ENCODE measurements around the gene CHST11.

GRCh38 chr12:104568487-104568868, 111.7 kb downstream of the CHST11 start:
- TF ChIP-seq EP300 (IDR thresholded peaks at IDR 0.05) (no peak), POLR2A (IDR thresholded peaks at IDR 0.05) (no peak)
- TF ChIP-seq, protein P1, sequence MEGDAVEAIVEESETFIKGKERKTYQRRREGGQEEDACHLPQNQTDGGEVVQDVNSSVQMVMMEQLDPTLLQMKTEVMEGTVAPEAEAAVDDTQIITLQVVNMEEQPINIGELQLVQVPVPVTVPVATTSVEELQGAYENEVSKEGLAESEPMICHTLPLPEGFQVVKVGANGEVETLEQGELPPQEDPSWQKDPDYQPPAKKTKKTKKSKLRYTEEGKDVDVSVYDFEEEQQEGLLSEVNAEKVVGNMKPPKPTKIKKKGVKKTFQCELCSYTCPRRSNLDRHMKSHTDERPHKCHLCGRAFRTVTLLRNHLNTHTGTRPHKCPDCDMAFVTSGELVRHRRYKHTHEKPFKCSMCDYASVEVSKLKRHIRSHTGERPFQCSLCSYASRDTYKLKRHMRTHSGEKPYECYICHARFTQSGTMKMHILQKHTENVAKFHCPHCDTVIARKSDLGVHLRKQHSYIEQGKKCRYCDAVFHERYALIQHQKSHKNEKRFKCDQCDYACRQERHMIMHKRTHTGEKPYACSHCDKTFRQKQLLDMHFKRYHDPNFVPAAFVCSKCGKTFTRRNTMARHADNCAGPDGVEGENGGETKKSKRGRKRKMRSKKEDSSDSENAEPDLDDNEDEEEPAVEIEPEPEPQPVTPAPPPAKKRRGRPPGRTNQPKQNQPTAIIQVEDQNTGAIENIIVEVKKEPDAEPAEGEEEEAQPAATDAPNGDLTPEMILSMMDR (IDR thresholded peaks at IDR 0.05), result no peak

Data from ovary (tissue), 3 donors.